Parathyroid adenoma (tissue), 2 donors: ENCODE data around the gene REEP1.
A peak's percentile ranks its signal among the peaks of the same experiment; 100 is the strongest.
"Not testable (repeated sequence)": the region's sequence is repeated elsewhere in the genome, so short reads cannot be mapped to it uniquely, and the experiment has no call there.

Experiments used
- H2AFZ ChIP-seq: fragments of 300-600 bp; sonication (generic); one replicate; pipeline ENCODE4 v1.7.0; 2017; ENCODE audit warnings: antibody characterized with exemption, mild to moderate bottlenecking
- H3K27ac ChIP-seq: fragments of 300-600 bp; sonication (generic); one replicate; pipeline ENCODE4 v1.7.0; 2017
- H3K27me3 ChIP-seq: fragments of 300-600 bp; sonication (generic); one replicate; pipeline ENCODE4 v1.7.0; 2017; ENCODE audit warnings: low read length; ENCODE audit not compliant: control insufficient read depth, insufficient read depth
- H3K36me3 ChIP-seq: fragments of 300-600 bp; sonication (generic); one replicate; pipeline ENCODE4 v1.7.0; 2017; ENCODE audit warnings: low read length; ENCODE audit not compliant: control insufficient read depth, insufficient read depth
- H3K4me1 ChIP-seq: fragments of 300-600 bp; sonication (generic); one replicate; pipeline ENCODE4 v1.7.0; 2017; ENCODE audit warnings: control low read depth
- H3K4me2 ChIP-seq: fragments of 300-600 bp; sonication (generic); one replicate; pipeline ENCODE4 v1.7.0; 2017; ENCODE audit warnings: low read length
- H3K4me3 ChIP-seq: fragments of 300-600 bp; sonication (generic); one replicate; pipeline ENCODE4 v1.7.0; 2017; ENCODE audit warnings: low read depth, low read length
- H3K79me2 ChIP-seq: fragments of 300-600 bp; sonication (generic); one replicate; pipeline ENCODE4 v1.7.0; 2017; ENCODE audit warnings: control low read depth
- H3K9ac ChIP-seq: fragments of 300-600 bp; sonication (generic); one replicate; pipeline ENCODE4 v1.7.0; 2017; ENCODE audit warnings: mild to moderate bottlenecking
- H3K9me3 ChIP-seq: fragments of 300-600 bp; sonication (generic); one replicate; pipeline ENCODE4 v1.7.0; 2017; ENCODE audit warnings: low read length; ENCODE audit not compliant: control insufficient read depth
- CTCF ChIP-seq: fragments of 300-600 bp; sonication (generic); IDR thresholded peaks from one replicate; pipeline ENCODE4 v1.7.0; 2017; ENCODE audit warnings: antibody characterized with exemption, mild to moderate bottlenecking
- donor health status: primary hyperparathyroidism.

REEP1 gene

GRCh38 chr2:86204458-86204857 lies 133.0 kb downstream of the REEP1 start:
- H3K27ac ChIP-seq: no peak overlapping the region
- no peaks in the 10 kb centered on the region for H3K4me1 ChIP-seq
- no peak overlapping the region for H3K4me2 ChIP-seq
- H3K79me2 ChIP-seq: peaks cover 3% of the 10 kb centered on the region
- H3K9me3 ChIP-seq: no peaks in the 10 kb centered on the region
- no peak overlapping the region for H3K9ac ChIP-seq
- TF ChIP-seq CTCF: no peak
- no peak overlapping the region for H3K4me3 ChIP-seq
- H3K36me3 ChIP-seq: no peaks in the 10 kb centered on the region
- H2AFZ ChIP-seq: no peak overlapping the region
- H3K27me3 ChIP-seq: no peaks in the 10 kb centered on the region

GRCh38 chr2:86203614-86204013 lies 133.8 kb downstream of the REEP1 start:
- Histone ChIP-seq H3K9ac (no peak overlapping the region), H3K4me1 (no peaks in the 10 kb centered on the region), H3K9me3 (no peaks in the 10 kb centered on the region), H3K79me2 (peaks cover 3% of the 10 kb centered on the region), H3K4me2 (no peak overlapping the region), H2AFZ (no peak overlapping the region), H3K27ac (no peak overlapping the region), H3K27me3 (no peaks in the 10 kb centered on the region), H3K4me3 (no peak overlapping the region), H3K36me3 (no peaks in the 10 kb centered on the region)
- TF ChIP-seq CTCF: no peak

GRCh38 chr2:86202702-86203101 lies 134.7 kb downstream of the REEP1 start:
- H3K9ac ChIP-seq: no peak overlapping the region
- no peaks in the 10 kb centered on the region for H3K4me1 ChIP-seq
- H3K36me3 ChIP-seq: no peaks in the 10 kb centered on the region
- no peaks in the 10 kb centered on the region for H3K27me3 ChIP-seq
- H3K9me3 ChIP-seq: no peaks in the 10 kb centered on the region
- H3K79me2 ChIP-seq: peaks cover 3% of the 10 kb centered on the region
- no peak overlapping the region for H3K27ac ChIP-seq
- TF ChIP-seq CTCF: no peak
- no peak overlapping the region for H3K4me2 ChIP-seq
- no peak overlapping the region for H3K4me3 ChIP-seq
- no peak overlapping the region for H2AFZ ChIP-seq

GRCh38 chr2:86202336-86202692 lies 135.1 kb downstream of the REEP1 start:
- H3K9me3 ChIP-seq: no peaks in the 10 kb centered on the region
- peaks cover 3% of the 10 kb centered on the region for H3K79me2 ChIP-seq
- no peak overlapping the region for H3K9ac ChIP-seq
- no peak overlapping the region for H3K4me2 ChIP-seq
- H3K4me1 ChIP-seq: no peaks in the 10 kb centered on the region
- H3K27me3 ChIP-seq: no peaks in the 10 kb centered on the region
- no peak overlapping the region for H3K4me3 ChIP-seq
- no peaks in the 10 kb centered on the region for H3K36me3 ChIP-seq
- no peak for TF ChIP-seq CTCF
- H2AFZ ChIP-seq: no peak overlapping the region
- no peak overlapping the region for H3K27ac ChIP-seq

GRCh38 chr2:86201671-86202335 lies 135.6 kb downstream of the REEP1 start:
- no peak overlapping the region for H3K4me3 ChIP-seq
- H2AFZ ChIP-seq: no peak overlapping the region
- no peak overlapping the region for H3K27ac ChIP-seq
- H3K9ac ChIP-seq: no peak overlapping the region
- peaks cover 3% of the 10 kb centered on the region for H3K79me2 ChIP-seq
- H3K36me3 ChIP-seq: no peaks in the 10 kb centered on the region
- no peaks in the 10 kb centered on the region for H3K9me3 ChIP-seq
- no peaks in the 10 kb centered on the region for H3K27me3 ChIP-seq
- no peak overlapping the region for H3K4me2 ChIP-seq
- H3K4me1 ChIP-seq: no peaks in the 10 kb centered on the region
- TF ChIP-seq CTCF: no peak

GRCh38 chr2:86200564-86200963 lies 136.9 kb downstream of the REEP1 start:
- H3K36me3 ChIP-seq, H3K9ac ChIP-seq, H3K27me3 ChIP-seq, H3K79me2 ChIP-seq, H3K27ac ChIP-seq, H2AFZ ChIP-seq, H3K4me1 ChIP-seq, H3K9me3 ChIP-seq: not testable (repeated sequence)
- Histone ChIP-seq H3K4me2 (peak overlapping the region; percentile 96), H3K4me3 (peak overlapping the region; percentile 98)
